D341Med (cell line): ENCODE results near the gene IL17RA.
"Not testable (repeated sequence)": the region's sequence is repeated elsewhere in the genome, so short reads cannot be mapped to it uniquely, and the experiment has no call there.

ENCODE experiments used
- DNase-seq: peaks from one replicate; pipeline ENCODE4 v3.0.0; 2012; ENCODE audit warnings: low spot score

IL17RA gene

GRCh38 chr22:17121233-17122195 lies 36.7 kb downstream of the IL17RA start, which contains the start of gene TMEM121B:
TMEM121B (minus strand) TSS chr22:17121360; CDS start chr22:17121127, 233 bp downstream.
- peak; percentile 93 for DNase-seq

DNA sequence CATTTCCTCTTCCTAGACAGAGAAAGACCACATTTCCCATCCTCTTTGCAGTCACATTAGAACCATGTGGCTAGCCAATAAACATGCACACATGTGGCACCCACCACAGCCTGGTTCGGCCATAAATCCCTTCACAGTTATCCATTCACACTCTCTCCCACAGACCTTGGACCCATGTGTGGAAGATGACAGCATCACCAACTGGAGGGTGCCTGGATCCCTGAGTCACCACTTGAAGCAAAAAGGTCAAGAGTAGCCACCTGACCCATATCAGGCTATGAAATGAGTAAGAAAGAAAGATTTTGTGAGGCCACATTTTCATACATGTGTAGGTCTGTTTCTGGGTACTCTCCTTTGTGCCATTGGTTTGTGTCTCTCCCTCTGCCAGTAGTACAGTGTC lies 45.4 kb downstream of the IL17RA start:
- no peak for DNase-seq

DNA sequence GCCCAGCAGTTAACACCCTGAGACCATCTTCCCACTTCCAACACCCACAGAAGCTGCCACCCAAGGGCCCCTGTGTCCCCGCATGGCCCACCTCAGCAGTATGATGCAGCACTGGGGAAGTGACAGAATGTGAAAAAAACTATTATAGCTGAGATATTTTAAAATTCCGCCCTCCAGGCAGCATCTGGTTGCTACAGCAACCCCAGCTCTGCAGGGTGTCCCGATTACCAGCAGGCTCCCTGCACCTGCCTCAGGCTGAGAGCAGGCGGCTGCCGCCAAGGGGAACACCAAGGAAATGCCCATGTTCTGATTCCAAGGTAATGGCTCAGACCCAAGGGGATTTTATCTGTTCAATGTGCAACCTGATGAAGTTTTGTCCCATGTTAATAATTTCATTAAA lies 46.9 kb downstream of the IL17RA start:
- DNase-seq, result peak; percentile 62

DNA sequence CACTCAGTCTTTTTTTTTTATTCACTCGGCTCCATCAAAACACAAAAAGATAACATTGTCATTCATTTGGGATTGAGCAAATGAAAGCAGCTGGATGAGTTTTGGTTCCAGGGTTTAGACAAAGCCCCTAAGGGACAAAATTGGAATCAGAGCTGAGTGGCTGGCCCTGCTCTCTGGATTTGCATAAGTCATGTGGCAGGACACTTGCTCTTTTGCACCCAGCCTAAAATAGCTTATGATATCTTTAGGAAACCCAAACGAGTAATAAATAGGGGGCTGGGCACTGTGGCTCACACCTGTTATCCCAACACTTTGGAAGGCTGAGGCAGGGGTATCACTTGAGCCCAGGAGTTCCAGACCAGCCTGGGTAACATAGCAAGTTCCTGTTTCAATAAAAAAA lies 47.3 kb downstream of the IL17RA start:
- DNase-seq, result no peak

GRCh38 chr22:17133137-17133536 lies 48.3 kb downstream of the IL17RA start:
- no peak for DNase-seq

GRCh38 chr22:17135153-17135760 lies 50.5 kb downstream of the IL17RA start:
- DNase-seq, result no peak

- no peak for DNase-seq
Observed at GRCh38 chr22:17137170-17137569, 52.4 kb downstream of the IL17RA start.

- no peak for DNase-seq
Observed at GRCh38 chr22:17137861-17138425, 53.1 kb downstream of the IL17RA start.

DNA sequence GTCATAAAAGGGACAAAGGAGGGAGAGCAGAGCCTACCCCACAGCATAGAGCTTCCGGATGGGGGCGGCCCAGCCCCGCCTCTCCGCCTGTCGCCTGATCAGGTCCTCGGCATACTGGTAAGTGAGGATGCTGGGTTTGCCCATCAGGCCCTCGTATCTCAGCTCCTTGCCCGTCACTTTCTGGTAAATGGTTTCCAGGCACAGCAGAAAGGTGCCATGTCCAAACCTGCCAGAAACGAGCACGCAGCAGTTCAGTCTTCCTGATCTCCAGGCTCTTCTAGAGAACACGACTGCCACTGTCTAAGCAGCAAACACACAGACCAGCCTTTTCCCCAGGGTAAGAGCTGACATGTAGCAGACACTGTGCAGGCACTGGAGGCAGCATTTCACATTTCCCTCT lies 53.7 kb downstream of the IL17RA start:
- DNase-seq, result no peak

DNA sequence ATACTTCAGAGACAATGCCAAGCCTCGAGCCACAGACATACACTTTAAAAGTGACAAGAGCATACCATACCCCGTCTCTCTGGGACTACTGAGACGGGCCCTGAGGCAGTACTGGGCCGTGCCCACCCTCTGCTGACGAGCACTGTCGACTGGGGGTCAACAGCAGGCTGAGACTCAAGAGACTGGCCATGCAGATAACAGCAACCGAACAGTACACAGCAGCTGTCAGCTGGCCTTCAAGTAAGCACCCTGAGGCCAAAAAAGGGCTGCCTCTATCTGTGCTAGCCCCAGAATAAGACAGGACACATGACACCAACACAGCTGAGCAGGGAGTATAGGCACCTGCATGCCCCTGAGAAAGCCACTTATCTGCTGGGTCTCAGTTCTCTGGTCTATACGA lies 55.2 kb downstream of the IL17RA start:
- DNase-seq, result no peak

- DNase-seq, result no peak
Observed at GRCh38 chr22:17140826-17141766, 56.3 kb downstream of the IL17RA start.

GRCh38 chr22:17143101-17143500 lies 58.3 kb downstream of the IL17RA start:
- DNase-seq, result no peak

DNA sequence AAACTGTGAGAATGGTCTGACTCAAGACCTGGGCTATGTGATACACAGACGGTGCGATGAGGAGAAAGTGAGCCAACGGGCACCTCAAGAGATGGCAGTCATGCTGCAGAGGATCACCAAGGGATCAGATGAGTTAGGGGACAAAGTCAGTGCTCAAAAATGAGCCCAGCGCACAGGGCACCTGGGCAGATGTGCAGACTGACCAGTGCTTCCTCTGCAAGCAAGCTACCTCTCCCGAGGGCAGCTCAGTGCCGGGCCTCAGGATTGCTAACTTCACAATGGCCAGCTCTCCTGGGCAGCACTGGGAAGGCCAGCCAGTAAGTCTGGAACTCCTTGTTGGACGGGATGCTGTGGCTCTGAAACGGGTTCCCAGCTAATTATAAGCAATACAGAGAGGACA lies 59.0 kb downstream of the IL17RA start:
- DNase-seq, result peak; percentile 10

DNA sequence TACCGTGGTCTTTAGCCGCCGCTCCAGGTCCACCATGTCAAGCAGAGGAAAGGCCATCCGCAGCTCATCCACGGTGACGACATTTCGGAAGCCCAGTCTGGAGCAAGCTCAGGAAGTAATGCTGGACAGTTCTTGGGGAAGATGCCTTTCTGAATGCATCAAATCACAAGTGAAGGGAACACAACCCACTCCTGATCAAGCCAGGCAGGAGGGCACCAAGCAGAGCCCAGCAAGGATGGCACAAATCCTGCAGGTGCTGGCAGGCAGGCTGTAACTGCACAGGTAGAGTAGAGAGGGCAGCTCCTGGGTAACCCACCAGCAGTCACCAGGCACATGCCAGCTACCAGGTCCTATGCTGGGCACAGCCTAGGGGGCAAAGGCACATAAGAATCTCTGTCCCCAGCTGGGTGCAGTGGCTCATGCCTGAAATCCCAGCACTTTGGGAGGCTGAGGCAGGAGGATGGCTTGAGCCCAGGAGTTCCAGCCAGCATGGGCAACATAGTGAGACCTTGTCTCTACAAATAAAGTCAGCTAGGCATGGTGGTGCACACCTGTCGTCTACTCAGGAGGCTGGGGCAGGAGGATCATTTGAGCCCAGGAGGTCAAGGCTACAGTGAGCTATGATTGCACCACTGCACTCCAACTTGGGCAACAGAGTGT lies 60.4 kb downstream of the IL17RA start:
- DNase-seq, result no peak

- DNase-seq, result not testable (repeated sequence)
Observed at GRCh38 chr22:17147458-17147857, 62.7 kb downstream of the IL17RA start.

- no peak for DNase-seq
Observed at GRCh38 chr22:17149076-17149815, 64.4 kb downstream of the IL17RA start.

- DNase-seq, result no peak
Observed at GRCh38 chr22:17152340-17152739, 67.5 kb downstream of the IL17RA start.

DNA sequence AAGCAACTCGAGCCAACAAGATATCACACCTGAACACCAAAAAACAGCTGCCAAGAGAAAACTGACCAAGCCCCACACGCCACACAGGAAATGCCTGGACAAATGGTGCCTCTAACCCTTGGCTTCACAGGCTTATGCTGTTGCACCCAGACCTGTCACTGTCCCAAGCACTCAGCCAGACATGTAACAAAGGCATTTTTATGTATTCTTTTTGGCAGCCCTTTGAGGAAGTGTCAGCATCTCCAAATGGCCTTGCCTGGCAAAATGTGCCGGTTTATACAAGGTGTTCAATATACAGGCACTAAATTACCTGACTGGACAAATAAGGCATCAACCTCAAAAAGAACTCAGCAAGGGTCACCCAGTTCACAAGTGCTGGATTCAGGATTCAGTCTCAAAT lies 68.2 kb downstream of the IL17RA start:
- no peak for DNase-seq

DNA sequence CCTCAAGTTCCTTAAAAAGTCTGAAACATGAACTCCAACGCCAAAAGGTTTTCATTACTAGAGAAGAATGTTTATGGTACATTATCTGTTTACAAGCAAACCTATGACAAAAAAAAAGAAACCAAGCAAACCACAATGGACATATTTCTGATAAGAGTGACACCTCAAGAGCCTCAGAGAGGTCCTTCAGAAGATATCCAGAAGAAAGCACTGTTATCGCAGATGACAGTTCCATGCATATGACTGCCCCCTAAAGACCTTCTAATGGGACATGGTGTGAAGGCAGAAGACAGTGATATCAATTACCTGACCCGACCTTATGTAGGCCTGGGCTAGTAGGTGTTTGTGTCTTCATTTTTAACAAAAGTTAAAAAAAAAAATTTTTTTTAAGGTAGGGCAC lies 71.1 kb downstream of the IL17RA start:
- DNase-seq, result no peak

GRCh38 chr22:17157714-17158113 lies 72.9 kb downstream of the IL17RA start:
- DNase-seq, result no peak

DNA sequence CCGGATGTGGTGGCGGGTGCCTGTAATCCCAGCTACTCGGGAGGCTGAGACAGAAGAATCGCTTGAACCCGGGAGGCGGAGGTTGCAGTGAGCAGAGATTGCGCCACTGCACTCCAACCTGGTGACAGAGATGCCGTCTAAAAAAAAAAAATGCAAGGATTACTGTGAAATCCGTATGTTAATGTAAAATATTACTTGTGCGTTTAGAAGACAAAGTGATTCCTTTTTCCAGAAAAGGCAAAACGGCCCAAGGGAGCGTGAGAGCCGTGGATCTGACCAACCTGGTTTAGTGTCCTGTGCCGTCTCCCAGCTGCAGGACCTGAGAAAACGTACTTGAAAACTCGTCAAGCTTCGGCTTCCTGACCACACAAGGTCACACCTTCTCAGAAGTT lies 73.4 kb downstream of the IL17RA start:
- no peak for DNase-seq
